HG03064 (cell line): ENCODE measurements around the gene MRPL33.
"Not testable (repeated sequence)": the region's sequence is repeated elsewhere in the genome, so short reads cannot be mapped to it uniquely, and the experiment has no call there.

Experiments
- ATAC-seq: cut with Tn5 transposase; IDR thresholded peaks from one replicate; pipeline ENCODE4 v1.9.1; 2021; ENCODE audit warnings: low read depth; ENCODE audit not compliant: unreplicated experiment

MRPL33 gene

DNA sequence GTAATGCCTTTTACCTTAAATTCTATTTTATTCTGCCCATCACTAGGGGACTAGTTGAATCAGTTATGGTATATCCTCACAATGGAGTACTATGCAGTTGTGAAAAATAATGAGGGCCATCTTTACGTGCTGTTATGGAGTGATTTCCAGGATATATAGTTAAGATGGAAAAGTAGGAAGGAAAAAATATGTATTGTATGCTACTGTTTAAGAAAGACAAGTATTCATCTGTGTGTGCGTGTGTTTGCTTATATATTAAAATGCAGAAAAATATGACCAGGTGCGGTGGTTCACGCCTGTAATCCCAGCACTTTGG is 32.5 kb upstream of the MRPL33 start:
- ATAC-seq: no peak

DNA sequence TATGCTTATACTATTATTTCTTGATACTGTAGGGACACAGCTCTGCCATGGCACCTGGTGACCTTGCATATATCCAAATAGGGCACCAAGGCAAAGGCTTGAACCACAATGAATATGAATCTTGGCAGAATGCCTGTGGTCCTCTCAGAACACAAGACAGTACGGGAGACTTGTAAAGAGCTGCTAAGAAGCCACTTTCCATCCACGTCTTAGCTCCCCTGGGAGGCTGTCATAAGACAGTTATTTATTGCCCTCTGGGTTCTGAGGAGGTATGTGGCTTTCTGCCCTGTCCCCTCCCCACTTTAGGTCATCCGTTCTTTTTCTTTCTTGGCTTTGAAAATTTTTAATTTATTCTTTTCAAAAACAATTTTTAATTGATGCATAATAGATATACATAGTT is 29.8 kb upstream of the MRPL33 start:
- ATAC-seq: no peak

DNA sequence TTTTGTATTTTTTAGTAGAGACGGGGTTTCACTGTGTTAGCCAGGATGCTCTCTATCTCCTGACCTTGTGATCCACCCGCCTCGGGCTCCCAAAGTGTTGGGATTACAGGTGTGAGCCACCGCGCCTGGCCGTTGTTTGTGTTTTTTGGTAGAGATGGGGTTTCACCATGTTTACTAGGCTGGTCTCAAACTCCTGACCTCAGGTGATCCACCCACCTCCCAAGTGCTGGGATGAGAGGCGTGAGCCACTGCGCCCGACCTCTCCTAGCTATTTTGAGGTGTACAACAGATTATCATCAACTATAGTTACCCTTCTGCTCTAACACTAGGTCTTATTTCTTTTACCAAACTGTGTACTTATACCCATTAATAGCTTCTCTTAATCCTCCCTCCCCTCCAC is 28.9 kb upstream of the MRPL33 start:
- ATAC-seq: no peak

DNA sequence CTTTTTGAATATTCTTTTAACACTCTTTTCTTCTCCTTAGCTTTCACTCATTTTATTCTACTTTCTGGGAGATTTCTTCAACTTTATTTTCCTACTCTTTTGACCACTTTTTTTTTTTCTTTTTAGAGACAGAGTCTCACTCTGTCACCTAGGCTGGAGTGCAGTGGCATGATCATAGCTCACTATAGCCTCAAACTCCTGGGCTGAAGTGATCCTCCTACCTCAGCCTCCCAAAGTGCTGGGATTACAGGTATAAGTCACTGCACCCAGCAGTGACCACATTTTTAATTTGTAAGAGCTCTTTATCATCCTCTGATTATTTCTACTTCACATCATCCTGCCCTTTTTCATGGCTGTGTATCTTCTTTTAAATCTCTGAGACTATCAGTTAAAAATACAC is 26.0 kb upstream of the MRPL33 start:
- ATAC-seq: not testable (repeated sequence)

DNA sequence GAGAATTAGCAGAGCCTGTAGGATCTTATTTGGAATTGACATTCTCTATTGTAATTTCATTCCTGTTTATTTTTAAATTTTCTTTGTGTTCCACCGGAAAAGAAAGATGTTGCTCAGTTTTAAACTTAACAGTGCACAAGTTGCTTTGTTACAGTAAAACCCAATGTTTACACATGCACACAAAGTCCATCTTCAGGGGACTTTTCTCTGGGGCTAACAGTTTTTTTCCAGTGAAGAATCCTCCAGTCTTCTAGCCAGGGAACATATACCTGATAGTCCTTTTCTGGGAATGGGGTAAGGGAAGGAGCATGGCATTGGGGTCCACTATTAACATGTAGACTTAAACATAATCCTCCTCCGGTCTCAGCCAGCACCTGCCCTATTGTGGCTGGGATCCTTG is 25.2 kb upstream of the MRPL33 start:
- ATAC-seq: no peak

DNA sequence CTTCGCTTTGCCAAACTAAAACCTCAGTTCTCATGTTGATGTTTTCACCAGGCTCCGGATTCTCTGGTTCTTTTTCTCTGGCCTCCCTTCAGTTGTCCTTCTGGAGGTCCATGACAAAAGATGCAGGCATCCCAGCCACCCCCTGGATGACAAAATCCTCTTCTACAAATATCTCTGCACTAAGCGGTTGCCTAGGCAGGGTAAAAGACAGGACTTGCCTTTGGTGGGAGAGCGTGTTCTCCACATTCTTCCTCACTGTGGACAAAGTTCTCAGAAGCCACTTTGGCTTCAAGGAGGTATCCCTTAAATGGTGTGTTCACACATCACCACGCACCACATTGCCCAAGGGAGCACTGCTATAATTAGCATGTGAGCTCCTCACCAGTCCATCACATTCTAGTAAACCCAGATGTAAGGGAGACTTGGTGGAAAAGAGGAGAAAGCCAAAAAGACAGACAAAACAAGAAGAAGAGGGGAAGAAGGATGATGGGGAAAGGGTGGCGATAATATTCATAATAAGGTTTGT is 23.6 kb upstream of the MRPL33 start:
- no peak for ATAC-seq

DNA sequence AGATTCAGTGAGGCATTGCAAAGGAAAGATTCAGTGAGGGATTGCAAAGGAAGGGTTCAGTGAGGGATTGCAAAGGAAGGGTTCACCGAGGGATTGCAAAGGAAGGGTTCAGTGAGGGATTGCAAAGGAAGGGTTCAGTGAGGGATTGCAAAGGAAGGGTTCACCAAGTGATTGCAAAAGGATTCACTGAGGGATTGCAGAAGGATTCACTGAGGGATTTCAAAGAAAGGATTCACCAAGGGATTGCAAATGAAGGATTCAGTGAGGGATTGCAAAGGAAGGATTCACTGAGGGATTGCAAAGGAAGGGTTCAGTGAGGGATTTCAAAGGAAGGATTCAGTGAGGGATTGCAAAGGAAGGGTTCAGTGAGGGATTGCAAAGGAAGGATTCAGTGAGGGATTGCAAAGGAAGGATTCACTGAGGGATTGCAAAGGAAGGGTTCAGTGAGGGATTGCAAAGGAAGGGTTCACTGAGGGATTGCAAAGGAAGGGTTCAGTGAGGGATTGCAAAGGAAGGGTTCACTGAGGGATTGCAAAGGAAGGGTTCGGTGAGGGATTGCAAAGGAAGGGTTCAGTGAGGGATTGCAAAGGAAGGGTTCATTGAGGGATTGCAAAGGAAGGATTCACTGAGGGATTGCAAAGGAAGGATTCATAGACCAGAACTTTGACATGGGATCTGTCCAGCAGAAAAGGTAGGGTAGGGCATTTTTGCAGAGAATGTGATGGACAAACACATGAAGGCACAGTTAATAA is 22.5 kb upstream of the MRPL33 start:
- ATAC-seq: not testable (repeated sequence)

DNA sequence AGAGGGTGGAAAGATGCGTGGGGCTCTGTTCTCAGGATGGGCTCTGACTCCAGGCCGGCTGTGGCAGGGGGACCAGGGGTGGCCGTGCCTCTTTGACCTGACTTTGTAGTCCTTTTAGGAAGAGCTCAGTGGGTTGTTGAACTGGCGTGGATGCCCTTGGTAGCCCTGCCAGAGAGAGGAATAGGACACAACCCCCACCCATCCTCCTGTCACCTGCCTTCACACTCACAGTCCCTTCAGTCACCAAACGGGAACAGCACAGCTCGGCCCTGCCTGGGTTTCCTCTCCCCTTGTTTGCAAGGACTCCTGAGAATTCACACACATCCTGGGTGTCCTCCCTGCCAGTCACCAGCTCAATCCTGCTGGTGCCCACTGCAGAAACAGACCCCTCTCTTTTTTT is 20.1 kb upstream of the MRPL33 start:
- no peak for ATAC-seq

DNA sequence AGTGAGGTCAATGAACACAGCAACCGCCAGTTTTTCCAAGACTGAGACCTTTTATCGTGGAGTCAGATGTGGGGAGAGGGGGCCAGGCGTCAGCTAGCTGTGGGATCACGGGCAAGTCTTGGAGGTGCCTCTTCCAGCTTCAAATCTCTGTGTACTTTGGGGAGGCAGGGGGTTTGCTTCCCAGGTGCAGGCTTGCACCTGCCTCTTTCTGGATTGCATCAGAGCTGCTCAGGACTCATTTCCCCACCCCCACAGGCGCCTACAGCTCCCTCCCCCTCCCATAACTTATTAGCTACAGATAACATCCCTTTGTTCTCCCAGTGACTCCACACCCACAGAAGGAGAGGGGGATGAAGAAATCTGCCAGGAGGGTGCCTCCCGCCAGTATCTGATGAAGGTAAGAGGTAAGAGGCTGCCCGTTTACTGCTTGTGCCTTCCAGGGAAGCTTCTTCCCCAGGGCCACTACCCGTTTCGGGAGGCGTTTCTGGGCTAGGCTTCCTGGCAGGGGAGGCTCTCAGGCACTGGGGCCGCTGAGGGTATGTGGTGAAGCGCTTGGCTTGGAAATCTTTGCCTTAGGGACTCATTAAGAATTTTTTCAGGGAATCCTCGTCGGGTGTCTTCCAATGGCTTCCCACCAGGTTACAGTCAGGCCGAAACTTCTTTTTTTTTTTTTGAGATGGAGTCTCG is 18.8 kb upstream of the MRPL33 start:
- no peak for ATAC-seq

DNA sequence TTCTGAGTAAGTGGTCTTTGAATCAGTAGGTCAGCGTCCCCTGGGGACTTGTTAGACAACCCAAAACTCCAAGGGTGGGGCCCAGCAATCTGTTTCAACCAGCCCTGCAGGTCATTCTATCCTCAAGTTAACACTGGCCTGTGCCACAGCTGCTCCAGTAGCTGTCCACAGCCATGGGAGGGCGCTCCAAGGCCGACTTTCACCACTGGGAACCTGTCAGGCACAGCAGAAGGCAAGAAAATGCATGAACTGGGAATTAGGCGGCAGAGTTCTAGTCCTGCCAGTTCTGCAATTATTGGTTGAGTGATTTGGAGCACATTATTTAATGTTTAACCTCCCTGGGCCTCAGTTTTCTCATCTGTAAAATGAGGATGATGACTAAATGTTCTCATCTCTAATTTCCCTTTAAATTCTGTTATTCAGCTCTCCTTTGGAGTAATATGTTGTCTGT is 17.4 kb upstream of the MRPL33 start:
- ATAC-seq: no peak

DNA sequence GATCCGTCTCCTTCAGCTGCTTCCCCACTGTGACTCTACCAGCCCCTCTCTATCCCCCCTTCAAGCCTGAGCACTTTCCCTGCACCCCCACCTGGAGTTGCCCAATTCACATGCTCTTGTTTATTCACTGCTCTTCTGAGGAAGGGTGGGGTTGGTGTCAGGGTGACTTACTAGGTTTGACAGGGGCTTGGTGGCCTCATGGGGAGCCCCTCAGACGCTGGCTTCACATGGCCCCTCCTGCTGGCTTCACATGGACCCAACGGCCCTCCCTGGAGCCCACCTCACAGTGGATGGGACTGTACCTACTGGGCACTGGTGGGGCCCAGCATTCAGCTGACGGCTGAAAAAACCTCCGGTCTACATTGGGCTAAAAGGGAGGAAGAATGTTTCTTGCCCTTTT is 16.7 kb upstream of the MRPL33 start:
- ATAC-seq: no peak

DNA sequence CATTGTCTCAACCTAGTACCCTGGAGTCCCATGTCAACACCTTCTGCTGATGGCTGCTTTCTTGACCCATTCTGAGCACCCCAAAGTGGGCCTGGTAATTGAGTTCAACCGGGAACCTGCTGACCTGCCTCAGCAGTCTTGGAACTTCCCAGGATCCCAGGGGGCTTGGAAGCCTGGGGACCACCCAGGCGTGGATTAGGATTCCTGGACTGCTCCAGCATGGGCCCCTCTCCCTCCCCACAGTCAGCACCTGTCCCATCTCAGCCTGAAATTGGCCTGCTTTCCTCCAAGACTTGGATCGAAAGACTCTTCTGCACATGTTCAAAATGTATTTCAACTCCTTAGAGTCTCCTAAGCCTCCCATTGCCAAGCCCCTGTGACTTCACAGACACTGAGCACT is 15.4 kb upstream of the MRPL33 start:
- ATAC-seq: no peak

DNA sequence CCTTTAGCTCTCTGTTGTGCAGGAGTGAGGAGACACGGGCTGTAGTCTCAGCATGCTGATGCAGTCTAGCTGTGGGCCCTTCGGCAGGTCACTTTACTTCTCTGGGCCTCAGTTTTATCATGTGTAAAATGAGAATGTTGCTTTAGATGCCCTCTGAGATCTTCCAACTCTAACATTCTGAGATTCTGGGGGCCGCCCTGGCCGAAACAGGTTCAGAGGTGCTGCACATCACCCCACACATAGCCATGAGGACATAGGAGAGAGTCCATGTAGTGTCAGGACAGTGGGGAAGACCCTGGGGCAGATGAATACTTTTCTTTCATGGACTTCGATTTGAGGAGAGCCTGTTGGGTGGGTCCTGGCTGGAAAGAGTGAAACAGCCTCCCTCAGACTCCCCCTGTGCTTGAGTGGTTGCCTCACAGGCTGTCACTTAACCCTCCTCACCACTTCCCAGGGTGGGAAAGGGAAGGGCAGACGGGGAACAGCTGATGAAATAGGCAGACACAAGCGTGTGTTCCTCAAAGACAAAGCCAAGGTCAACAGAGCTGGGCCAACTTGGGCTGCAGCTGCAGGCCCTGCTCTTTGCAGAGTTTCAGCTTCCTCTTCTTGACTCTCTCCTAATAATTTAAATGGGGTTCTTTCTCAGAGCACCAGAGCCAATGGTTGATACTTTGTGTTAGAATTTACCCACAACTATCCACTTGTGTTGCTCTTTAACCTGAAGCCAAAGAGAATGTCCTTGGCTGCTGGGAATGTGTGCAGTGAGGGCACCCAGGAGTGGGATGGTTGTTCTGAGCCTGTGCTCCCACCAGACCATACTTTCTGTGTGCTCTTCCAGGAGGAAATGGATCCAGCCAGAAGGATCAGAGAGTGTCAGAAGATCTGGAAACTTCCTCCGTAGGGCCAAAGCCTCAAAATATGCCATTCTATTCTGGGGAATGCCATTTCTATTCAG is 14.7 kb upstream of the MRPL33 start:
- no peak for ATAC-seq

DNA sequence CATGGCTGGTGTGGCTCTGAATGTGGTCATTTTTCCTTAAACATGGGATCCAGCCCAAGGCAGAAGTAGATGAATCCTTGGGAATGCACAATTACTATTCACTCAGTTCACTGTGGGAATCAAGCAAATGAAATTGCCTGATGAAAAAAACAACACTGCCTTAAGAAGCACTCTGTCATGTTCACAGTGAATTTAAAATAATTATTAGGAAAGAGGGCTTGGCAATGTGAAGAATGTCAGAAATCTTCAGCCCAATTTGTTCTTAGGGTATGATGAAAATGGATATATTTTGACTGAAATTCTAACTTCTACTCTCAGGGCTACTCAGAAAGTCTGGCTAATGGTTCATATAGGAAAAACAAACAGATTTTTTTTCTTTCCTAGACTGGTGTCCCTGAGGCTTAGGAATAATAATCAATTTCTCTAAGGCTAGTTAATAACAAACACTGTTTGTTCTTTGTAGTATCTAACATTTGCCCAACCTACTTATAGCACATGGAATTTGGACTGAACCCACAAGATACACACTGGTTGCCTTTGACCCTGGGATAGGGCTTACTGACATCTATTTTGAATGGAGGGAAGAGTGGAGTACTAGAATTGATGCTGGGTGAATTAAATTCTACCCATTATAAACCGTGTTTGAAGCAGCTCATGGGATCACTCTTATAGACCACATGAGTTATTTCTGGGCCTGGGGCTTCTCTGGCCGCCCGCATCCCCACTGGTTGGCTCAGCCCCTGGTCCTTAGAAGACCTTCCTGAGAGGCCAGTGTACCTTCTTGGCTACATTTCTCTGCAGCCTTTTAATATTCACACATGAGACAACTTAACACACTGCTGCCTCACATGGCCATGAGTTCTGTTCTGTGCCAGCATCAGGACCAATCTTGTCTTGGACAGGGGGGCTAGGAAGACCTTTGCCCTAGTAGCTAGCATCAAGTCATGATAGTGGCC is 8.3 kb upstream of the MRPL33 start:
- ATAC-seq: no peak

DNA sequence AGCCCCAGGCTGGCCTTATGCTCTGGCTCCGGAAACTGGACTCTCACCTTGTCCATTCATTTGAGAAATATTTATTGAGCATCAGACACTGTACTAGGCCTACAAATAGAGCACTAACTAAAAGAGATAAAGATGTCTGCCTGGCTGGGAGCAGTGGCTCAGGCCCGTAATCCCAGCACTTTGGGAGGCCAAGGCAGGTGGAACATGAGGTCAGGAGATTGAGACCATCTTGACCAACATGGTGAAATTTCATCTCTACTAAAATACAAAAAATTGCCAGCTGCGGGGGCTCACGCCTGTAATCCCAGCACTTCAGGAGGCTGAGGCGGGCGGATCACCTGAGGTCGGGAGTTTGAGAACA is 7.6 kb upstream of the MRPL33 start:
- no peak for ATAC-seq

DNA sequence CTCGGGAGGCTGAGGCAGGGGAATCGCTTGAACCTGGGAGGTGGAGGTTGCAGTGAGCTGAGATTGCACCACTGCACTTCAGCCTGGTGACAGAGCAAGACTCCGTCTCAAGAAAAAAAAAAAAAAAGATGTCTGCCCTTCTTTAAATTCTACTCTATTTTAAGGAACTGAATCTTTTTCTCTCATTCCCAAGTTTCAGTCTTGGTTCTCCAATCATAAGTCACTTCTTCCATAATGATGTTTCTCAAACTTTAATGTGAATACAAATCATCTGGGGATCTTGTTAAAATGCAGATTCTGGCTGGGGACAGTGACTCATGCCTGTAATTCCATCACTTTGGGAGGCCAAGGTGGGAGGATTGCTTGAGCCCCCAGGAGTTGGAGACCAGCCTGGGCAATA is 7.0 kb upstream of the MRPL33 start:
- ATAC-seq: not testable (repeated sequence)

DNA sequence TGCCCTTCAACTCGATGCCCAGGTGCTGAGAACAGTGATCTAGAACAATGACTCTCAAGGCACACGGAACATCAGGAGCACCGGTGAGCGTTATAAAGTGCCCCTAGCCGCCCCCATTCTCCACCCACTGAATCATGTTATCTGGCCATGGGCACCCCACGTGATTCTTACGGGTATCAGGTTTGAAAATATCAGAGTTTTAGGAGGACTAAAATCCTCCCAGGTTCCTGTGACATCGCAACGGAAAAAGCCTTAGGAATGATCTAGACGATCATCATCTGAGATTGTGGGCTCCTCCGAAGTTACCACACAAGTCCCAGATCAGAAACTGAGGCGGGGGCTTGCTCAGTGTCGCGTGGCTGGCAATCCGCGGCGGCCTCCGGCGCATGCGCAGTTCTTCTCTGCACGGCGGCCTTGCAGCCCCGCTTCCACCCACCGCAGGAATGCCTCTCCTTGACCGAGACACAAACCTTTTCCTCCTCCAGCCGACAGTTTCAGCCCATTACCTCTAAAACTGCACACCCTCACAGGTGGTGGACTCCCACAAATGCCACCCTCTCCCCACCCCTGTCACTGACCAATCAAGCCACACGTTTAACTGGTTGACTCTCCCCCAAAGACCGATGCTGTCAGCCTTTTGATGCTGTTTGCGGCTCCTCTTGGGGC is 5.8 kb upstream of the MRPL33 start:
- no peak for ATAC-seq

DNA sequence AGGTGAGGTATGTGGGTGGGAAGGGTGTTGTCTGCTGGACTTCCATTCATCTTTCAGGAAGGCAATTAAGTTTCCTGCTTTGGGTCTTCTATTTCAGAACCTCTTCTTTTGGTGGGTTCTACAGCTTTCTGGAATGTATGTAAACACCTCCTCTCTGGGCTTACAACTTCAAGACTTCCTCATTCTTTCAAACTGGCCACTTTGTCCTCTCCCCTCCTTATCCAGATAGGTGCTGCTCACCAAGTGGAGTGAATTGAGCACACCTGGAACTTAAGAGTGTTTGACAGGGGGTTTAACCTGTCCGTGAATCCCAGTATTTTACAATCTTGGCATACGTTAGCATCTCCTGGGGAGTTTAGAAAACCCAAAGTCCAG is 5.2 kb upstream of the MRPL33 start:
- ATAC-seq: no peak

DNA sequence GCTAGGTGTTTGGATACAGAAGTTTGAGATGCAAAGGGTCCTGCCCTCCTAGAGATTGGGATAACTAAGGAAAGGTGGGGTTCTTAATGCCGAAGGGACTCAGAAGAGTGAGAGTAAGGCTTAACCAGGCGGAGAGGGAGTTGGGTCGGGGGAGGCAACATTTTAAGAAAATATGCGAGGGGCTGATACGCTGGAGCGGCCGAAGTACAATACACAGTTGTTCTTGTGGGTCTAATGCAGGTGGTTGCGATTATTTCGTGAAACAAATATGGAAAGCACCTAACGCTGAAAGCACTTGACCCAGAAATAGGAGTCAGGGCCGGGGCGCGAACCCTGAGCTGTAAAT is 344 bp upstream of the MRPL33 start:
- ATAC-seq: peak; percentile 13

DNA sequence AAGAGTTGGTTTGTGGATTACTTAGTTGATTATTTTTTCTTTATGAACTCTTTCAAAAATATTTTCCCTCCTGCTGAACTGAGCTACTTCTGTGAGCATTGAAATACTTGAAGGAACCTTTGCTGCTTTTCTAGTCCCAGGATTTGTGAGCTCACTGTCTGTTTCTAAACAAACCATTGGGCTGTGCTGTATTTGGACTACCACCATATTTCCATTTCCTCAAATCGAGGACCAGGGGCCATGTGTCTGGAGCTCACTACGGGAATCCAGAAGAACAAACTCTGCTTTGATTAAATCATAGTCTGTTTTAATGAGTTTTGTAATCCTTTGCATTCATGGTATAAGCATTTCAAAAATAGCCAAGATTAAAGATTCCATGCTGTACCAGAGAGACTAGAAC is 1.3 kb downstream of the MRPL33 start:
- ATAC-seq: no peak
